Measurements from ENCODE around the gene PDE7B.
A peak's percentile ranks its signal among the peaks of the same experiment; 100 is the strongest.

The PDE7B gene

GRCh38 chr6:136174510-136174909, 323.0 kb downstream of the PDE7B start:
- no peaks in the 10 kb centered on the region for H4K20me1 ChIP-seq (ENCODE audit: insufficient read depth, low read length, poor library complexity, severe bottlenecking)
- no peaks in the 10 kb centered on the region for H3K79me2 ChIP-seq (ENCODE audit: insufficient read depth, low read length)
- peak overlapping the region; percentile 65 for H3K4me3 ChIP-seq (ENCODE audit: low read length, poor library complexity, severe bottlenecking)
- no peaks in the 10 kb centered on the region for H3K9me3 ChIP-seq (ENCODE audit: insufficient read depth, low read depth, low read length)
- H3K36me3 ChIP-seq (ENCODE audit: insufficient read depth, low read length): no peaks in the 10 kb centered on the region
- peaks cover 15% of the 10 kb centered on the region for H3K4me1 ChIP-seq (ENCODE audit: insufficient read depth, low read length, poor library complexity, severe bottlenecking)
- H3K9me2 ChIP-seq (replicated peaks; ENCODE audit: low read depth, low read length): no peaks in the 10 kb centered on the region
- no peak for TF ChIP-seq CTCF (conservative IDR thresholded peaks at IDR 0.05; ENCODE audit: low read length)
- no peak for TF ChIP-seq EZH2phosphoT487 (IDR thresholded peaks at IDR 0.05; ENCODE audit: borderline replicate concordance)
- H3K4me2 ChIP-seq (ENCODE audit: low read depth, low read length, poor library complexity, severe bottlenecking): peak overlapping the region; percentile 71
- H3K9ac ChIP-seq (ENCODE audit: low read depth, low read length, poor library complexity, severe bottlenecking): no peak overlapping the region
- peak overlapping the region; percentile 70 for H2AFZ ChIP-seq (ENCODE audit: low read length)
- H3F3A ChIP-seq (ENCODE audit: low read depth): no peaks in the 10 kb centered on the region
- H3K27me3 ChIP-seq (ENCODE audit: insufficient read depth, low read length, poor library complexity, severe bottlenecking): no peaks in the 10 kb centered on the region

GRCh38 chr6:136175873-136176272, 324.4 kb downstream of the PDE7B start:
- H3K4me2 ChIP-seq (ENCODE audit: low read depth, low read length, poor library complexity, severe bottlenecking): no peak overlapping the region
- TF ChIP-seq EZH2phosphoT487 (IDR thresholded peaks at IDR 0.05; ENCODE audit: borderline replicate concordance) (no peak), CTCF (conservative IDR thresholded peaks at IDR 0.05; ENCODE audit: low read length) (no peak)
- H3K9me3 ChIP-seq (ENCODE audit: insufficient read depth, low read depth, low read length): no peaks in the 10 kb centered on the region
- no peaks in the 10 kb centered on the region for H3K36me3 ChIP-seq (ENCODE audit: insufficient read depth, low read length)
- H3K79me2 ChIP-seq (ENCODE audit: insufficient read depth, low read length): no peaks in the 10 kb centered on the region
- peaks cover 15% of the 10 kb centered on the region for H3K4me1 ChIP-seq (ENCODE audit: insufficient read depth, low read length, poor library complexity, severe bottlenecking)
- H4K20me1 ChIP-seq (ENCODE audit: insufficient read depth, low read length, poor library complexity, severe bottlenecking): no peaks in the 10 kb centered on the region
- H3K9ac ChIP-seq (ENCODE audit: low read depth, low read length, poor library complexity, severe bottlenecking): no peak overlapping the region
- no peaks in the 10 kb centered on the region for H3K9me2 ChIP-seq (replicated peaks; ENCODE audit: low read depth, low read length)
- H2AFZ ChIP-seq (ENCODE audit: low read length): no peak overlapping the region
- no peaks in the 10 kb centered on the region for H3K27me3 ChIP-seq (ENCODE audit: insufficient read depth, low read length, poor library complexity, severe bottlenecking)
- no peaks in the 10 kb centered on the region for H3F3A ChIP-seq (ENCODE audit: low read depth)
- H3K4me3 ChIP-seq (ENCODE audit: low read length, poor library complexity, severe bottlenecking): no peak overlapping the region

- no peaks in the 10 kb centered on the region for H3F3A ChIP-seq (ENCODE audit: low read depth)
- no peak overlapping the region for H3K4me2 ChIP-seq (ENCODE audit: low read depth, low read length, poor library complexity, severe bottlenecking)
- H2AFZ ChIP-seq (ENCODE audit: low read length): no peak overlapping the region
Measured at GRCh38 chr6:136178749-136179148, 327.2 kb downstream of the PDE7B start.

More at GRCh38 chr6:136178749-136179148, 327.2 kb downstream of the PDE7B start:
- no peaks in the 10 kb centered on the region for H4K20me1 ChIP-seq (ENCODE audit: insufficient read depth, low read length, poor library complexity, severe bottlenecking)
- H3K4me3 ChIP-seq (ENCODE audit: low read length, poor library complexity, severe bottlenecking): no peak overlapping the region
- no peaks in the 10 kb centered on the region for H3K9me3 ChIP-seq (ENCODE audit: insufficient read depth, low read depth, low read length)
- no peak for TF ChIP-seq CTCF (conservative IDR thresholded peaks at IDR 0.05; ENCODE audit: low read length)
- no peak for TF ChIP-seq EZH2phosphoT487 (IDR thresholded peaks at IDR 0.05; ENCODE audit: borderline replicate concordance)
- H3K4me1 ChIP-seq (ENCODE audit: insufficient read depth, low read length, poor library complexity, severe bottlenecking): peaks cover 10% of the 10 kb centered on the region
- no peaks in the 10 kb centered on the region for H3K36me3 ChIP-seq (ENCODE audit: insufficient read depth, low read length)
- no peaks in the 10 kb centered on the region for H3K9me2 ChIP-seq (replicated peaks; ENCODE audit: low read depth, low read length)
- no peaks in the 10 kb centered on the region for H3K79me2 ChIP-seq (ENCODE audit: insufficient read depth, low read length)
- H3K27me3 ChIP-seq (ENCODE audit: insufficient read depth, low read length, poor library complexity, severe bottlenecking): no peaks in the 10 kb centered on the region
- no peak overlapping the region for H3K9ac ChIP-seq (ENCODE audit: low read depth, low read length, poor library complexity, severe bottlenecking)
